OCI-LY1 (cell line): Measurements from ENCODE around the gene STK11IP.
A peak's percentile ranks its signal among the peaks of the same experiment; 100 is the strongest.

Source experiments
- H2AFZ ChIP-seq: fragments of 200-600 bp; sonication (generic), shearing (Covaris generic); 2 replicates; pipeline ENCODE4 v1.6.0; 2014; ENCODE audit warnings: antibody characterized with exemption, mild to moderate bottlenecking, low read length
- H3F3A ChIP-seq: fragments of 200-600 bp; sonication (generic), shearing (Covaris generic); 2 replicates; pipeline ENCODE4 v1.6.0; 2014; ENCODE audit warnings: mild to moderate bottlenecking, antibody characterized with exemption, low read length, moderate library complexity; ENCODE audit not compliant: insufficient read depth
- H3K27ac ChIP-seq: fragments of 200-600 bp; sonication (generic); 2 replicates; pipeline ENCODE4 v1.5.1; 2014; ENCODE audit warnings: low read length, mixed run types, mild to moderate bottlenecking, low read depth; ENCODE audit not compliant: poor library complexity, severe bottlenecking
- H3K27me3 ChIP-seq: fragments of 200-600 bp; sonication (generic); 2 replicates; pipeline ENCODE4 v1.6.0; 2014; ENCODE audit warnings: antibody characterized with exemption, mild to moderate bottlenecking, low read length, moderate library complexity; ENCODE audit not compliant: insufficient read depth
- H3K36me3 ChIP-seq: fragments of 200-600 bp; sonication (generic); 2 replicates; pipeline ENCODE4 v1.6.1; 2014; ENCODE audit warnings: mild to moderate bottlenecking, antibody characterized with exemption, low read length, moderate library complexity, mixed read lengths; ENCODE audit not compliant: insufficient read depth
- H3K4me1 ChIP-seq: fragments of 200-600 bp; sonication (generic); 2 replicates; pipeline ENCODE4 v1.5.1; 2014; ENCODE audit warnings: mild to moderate bottlenecking, low read length, moderate library complexity; ENCODE audit not compliant: insufficient read depth, severe bottlenecking
- H3K4me2 ChIP-seq: fragments of 200-600 bp; sonication (generic), shearing (Covaris generic); 2 replicates; pipeline ENCODE4 v1.6.1; 2014; ENCODE audit warnings: low read length
- H3K4me3 ChIP-seq: fragments of 200-600 bp; sonication (generic); 2 replicates; pipeline ENCODE4 v1.5.1; 2014; ENCODE audit warnings: low read length, low read depth, mild to moderate bottlenecking, mixed read lengths; ENCODE audit not compliant: poor library complexity, severe bottlenecking
- H3K79me2 ChIP-seq: fragments of 200-600 bp; shearing (Covaris generic); 2 replicates; pipeline ENCODE4 v1.6.1; 2016; ENCODE audit warnings: mixed run types, low read length, mixed read lengths; ENCODE audit not compliant: insufficient read depth
- H3K9ac ChIP-seq: fragments of 200-600 bp; sonication (generic), shearing (Covaris generic); 2 replicates; pipeline ENCODE4 v1.6.1; 2014; ENCODE audit warnings: mild to moderate bottlenecking, low read length, mixed read lengths
- H3K9me2 ChIP-seq: fragments of 200-600 bp; sonication (generic), shearing (Covaris generic); 2 replicates; pipeline ENCODE4 v1.6.1; 2014; ENCODE audit warnings: low read depth, mild to moderate bottlenecking, low read length, mixed read lengths
- H3K9me3 ChIP-seq: fragments of 200-600 bp; shearing (Covaris generic); 2 replicates; pipeline ENCODE4 v1.6.1; 2014; ENCODE audit warnings: low read length, mixed read lengths
- H4K20me1 ChIP-seq: fragments of 200-600 bp; sonication (generic), shearing (Covaris generic); 2 replicates; pipeline ENCODE4 v1.6.0; 2016; ENCODE audit warnings: mild to moderate bottlenecking, low read length; ENCODE audit not compliant: insufficient read depth
- EZH2 ChIP-seq: fragments of 200-600 bp; sonication (generic), shearing (Covaris generic); IDR thresholded peaks from 2 replicates; pipeline ENCODE4 v1.8.0; 2017; ENCODE audit warnings: borderline replicate concordance, mixed run types, mild to moderate bottlenecking, antibody characterized with exemption, low read length, moderate library complexity, mixed read lengths
- TF ChIP-seq, protein P1 (sequence below): fragments of 200-600 bp; sonication (generic), shearing (Covaris generic); IDR thresholded peaks from 2 replicates; pipeline ENCODE4 v1.5.1; 2017; ENCODE audit warnings: mild to moderate bottlenecking, antibody characterized with exemption, low read length, moderate library complexity, mixed read lengths

Gene STK11IP

DNA sequence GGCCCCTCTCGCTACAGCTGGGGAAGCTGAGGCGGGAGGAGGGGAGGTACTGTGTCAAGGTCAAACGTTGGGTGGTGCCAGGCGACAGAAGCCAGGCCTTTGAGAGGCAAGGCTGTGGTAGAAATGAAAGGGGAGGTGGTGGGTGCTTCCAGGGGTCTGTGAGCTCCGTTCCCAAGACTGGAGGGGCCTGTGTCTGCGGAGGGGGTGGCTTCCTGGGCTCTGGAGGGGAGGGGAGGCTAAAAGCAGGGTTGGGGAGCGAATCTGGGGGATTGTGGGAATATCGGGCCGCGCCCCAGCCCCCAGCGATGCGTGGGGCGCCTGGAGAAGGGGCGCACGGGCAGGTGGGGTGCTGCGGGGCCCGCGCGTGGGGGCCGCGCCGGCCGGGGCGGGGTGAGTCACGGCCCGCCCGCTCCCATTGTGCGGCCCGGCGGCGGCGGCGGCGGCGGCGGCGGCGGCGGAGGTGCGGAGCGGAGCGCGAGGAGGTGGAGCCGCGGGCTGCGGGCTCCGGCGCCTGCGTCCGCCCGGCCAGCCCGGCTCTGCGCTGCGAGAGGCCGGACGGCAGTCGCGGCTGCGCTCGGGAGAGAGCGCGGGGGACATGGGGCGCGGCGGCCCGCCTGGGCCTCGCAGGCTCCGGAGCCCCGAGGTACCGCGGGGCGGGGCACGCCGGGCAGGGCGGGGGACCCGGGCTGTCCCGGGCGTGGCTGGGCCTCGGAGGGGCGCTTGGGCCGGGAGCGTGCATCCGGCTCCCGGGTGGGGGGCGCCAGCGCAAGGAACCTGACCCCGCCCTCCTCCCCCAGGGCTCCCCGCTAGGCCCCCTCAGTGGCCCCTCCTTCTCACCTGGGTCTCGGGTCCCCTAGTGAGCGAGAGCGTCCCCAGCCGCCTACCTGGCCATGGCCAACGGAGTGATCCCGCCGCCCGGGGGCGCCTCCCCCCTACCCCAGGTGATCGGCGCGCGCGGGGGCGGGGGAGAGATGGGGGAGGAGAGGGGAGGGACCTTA is 29.7 kb downstream of the STK11IP start, which contains the start of gene SLC4A3:
Gene SLC4A3, plus strand, starts transcription at position 528 of the 998 bp plus-strand sequence. Its CDS starts 363 bp downstream, at position 891.
- Histone ChIP-seq H3K9me3 (no peaks in the 10 kb centered on the region), H3K9ac (no peak within 1 kb of the TSS; the same call in 1 of the 2 replicates), H3F3A (no peaks in the 10 kb centered on the region), H3K4me2 (peak within 1 kb of the TSS; percentile 52), H3K4me1 (peaks cover 5% of the 10 kb centered on the region), H2AFZ (no peak within 1 kb of the TSS), H3K36me3 (no peaks in the 10 kb centered on the region), H3K79me2 (no peaks in the 10 kb centered on the region), H4K20me1 (no peaks in the 10 kb centered on the region), H3K9me2 (no peaks in the 10 kb centered on the region), H3K27ac (no peak within 1 kb of the TSS), H3K27me3 (peaks cover 6% of the 10 kb centered on the region; the same call in 1 of the 2 replicates), H3K4me3 (peak within 1 kb of the TSS; percentile 51)
- TF ChIP-seq, protein P1, sequence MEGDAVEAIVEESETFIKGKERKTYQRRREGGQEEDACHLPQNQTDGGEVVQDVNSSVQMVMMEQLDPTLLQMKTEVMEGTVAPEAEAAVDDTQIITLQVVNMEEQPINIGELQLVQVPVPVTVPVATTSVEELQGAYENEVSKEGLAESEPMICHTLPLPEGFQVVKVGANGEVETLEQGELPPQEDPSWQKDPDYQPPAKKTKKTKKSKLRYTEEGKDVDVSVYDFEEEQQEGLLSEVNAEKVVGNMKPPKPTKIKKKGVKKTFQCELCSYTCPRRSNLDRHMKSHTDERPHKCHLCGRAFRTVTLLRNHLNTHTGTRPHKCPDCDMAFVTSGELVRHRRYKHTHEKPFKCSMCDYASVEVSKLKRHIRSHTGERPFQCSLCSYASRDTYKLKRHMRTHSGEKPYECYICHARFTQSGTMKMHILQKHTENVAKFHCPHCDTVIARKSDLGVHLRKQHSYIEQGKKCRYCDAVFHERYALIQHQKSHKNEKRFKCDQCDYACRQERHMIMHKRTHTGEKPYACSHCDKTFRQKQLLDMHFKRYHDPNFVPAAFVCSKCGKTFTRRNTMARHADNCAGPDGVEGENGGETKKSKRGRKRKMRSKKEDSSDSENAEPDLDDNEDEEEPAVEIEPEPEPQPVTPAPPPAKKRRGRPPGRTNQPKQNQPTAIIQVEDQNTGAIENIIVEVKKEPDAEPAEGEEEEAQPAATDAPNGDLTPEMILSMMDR, result no peak
- TF ChIP-seq EZH2, result no peak

DNA sequence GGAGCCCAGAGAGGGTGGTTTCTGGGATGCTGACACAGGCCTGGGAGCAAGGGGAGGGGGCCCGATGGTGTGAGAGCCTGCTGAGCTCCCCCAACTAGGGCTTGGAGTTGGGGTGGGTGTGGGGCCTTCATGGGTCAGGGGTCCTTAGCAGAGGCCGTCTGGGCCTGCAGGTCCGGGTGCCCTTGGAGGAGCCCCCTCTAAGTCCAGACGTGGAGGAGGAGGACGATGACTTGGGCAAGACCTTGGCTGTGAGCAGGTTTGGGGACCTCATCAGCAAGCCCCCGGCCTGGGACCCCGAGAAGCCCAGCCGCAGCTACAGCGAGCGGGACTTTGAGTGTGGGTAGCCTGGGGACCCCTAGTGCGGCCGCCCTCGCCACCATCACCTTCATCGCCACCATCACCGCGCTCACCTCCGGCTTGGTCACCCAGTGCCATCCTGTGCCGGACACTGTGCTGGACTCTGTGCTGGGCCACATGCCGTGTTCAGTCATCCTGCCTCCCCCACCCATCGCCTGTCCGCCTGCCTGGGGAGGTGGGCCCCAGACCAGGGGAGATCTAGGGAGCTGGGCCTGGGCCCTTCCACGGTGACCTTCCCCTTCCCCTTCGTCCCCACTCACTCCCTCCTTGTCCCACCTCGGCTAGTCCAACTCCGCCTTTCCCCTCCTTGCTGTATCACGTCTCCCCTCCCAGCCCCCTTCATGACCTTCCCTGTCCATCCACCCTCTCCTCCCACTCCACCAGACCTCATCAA is 30.8 kb downstream of the STK11IP start:
- Histone ChIP-seq H3K79me2 (no peaks in the 10 kb centered on the region), H3K4me1 (peaks cover 5% of the 10 kb centered on the region), H3K36me3 (no peaks in the 10 kb centered on the region), H3K4me2 (no peak overlapping the region; the same call in 1 of the 2 replicates), H3K4me3 (no peak overlapping the region), H2AFZ (no peak overlapping the region), H3K27ac (no peak overlapping the region), H3K9ac (no peak overlapping the region), H3F3A (no peaks in the 10 kb centered on the region), H4K20me1 (no peaks in the 10 kb centered on the region), H3K9me3 (no peaks in the 10 kb centered on the region), H3K9me2 (no peaks in the 10 kb centered on the region), H3K27me3 (peaks cover 6% of the 10 kb centered on the region; the same call in 1 of the 2 replicates)
- TF ChIP-seq, protein P1, result no peak
- TF ChIP-seq EZH2, result no peak

DNA sequence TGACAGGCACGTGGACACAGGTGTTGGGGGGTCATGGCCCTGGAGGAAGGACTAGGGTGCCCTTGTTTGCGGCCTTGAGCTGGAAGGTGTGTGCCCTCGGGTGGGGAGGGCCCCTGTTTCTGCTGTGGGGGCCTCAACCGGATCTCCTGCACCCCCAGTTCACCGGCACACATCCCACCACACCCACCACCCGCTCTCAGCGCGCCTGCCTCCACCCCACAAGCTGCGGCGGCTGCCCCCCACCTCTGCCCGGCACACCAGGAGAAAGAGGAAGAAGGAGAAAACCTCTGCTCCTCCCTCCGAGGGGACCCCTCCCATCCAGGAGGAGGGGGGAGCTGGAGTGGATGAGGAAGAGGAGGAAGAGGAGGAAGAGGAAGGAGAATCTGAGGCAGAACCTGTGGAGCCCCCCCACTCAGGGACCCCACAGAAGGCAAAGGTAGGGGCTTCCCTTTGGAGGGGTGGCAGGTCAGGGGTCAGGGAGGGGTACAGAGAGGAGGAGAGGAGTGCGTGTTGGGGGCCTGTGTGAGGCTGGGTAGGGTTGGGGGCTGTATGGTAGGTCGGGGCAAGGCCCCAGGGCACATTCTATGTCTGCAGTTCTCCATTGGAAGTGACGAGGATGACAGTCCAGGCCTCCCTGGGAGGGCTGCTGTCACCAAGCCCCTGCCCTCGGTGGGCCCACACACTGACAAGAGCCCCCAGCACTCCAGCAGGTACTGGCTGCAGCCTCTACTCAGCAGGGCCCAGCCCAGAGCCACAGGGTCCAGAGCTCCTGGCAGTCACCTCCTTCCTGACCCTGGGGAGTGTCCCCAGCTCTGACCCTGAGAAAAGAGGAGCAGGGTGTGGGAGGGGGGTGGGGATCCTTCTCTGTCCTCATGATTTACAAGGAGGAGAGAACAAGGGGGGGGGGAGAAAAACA is 31.6 kb downstream of the STK11IP start:
- Histone ChIP-seq H3K27ac (no peak overlapping the region), H3K4me3 (no peak overlapping the region), H3K9me3 (no peaks in the 10 kb centered on the region), H2AFZ (no peak overlapping the region), H3K9me2 (no peaks in the 10 kb centered on the region), H3K79me2 (no peaks in the 10 kb centered on the region), H3K9ac (no peak overlapping the region), H3F3A (no peaks in the 10 kb centered on the region), H4K20me1 (no peaks in the 10 kb centered on the region), H3K27me3 (peaks cover 6% of the 10 kb centered on the region; the same call in 1 of the 2 replicates), H3K36me3 (no peaks in the 10 kb centered on the region), H3K4me2 (no peak overlapping the region), H3K4me1 (peaks cover 5% of the 10 kb centered on the region)
- TF ChIP-seq, protein P1, result no peak
- no peak for TF ChIP-seq EZH2
